K562 (cell line): ENCODE data around the gene KCNC3. TPM values are rescaled to one million over a fixed set of nuclear protein-coding genes. Genes with fewer than 3 reads are reported as not detected.

Source experiments
- ARHGAP35 ChIP-seq: fragments of 450-650 bp; IDR thresholded peaks from 2 replicates; pipeline ENCODE4 v1.6.1; 2018; ENCODE audit not compliant: partially characterized antibody
- CHD2 ChIP-seq: IDR thresholded peaks from 2 replicates; pipeline ENCODE4 v1.6.1; 2011; ENCODE audit warnings: low read depth, low read length
- E2F5 ChIP-seq: sonication (generic); formaldehyde crosslinking; IDR thresholded peaks from 2 replicates; pipeline ENCODE4 v1.8.0; 2022; ENCODE audit warnings: mild to moderate bottlenecking, missing genetic modification reagents
- ETV5 ChIP-seq: sonication (generic); formaldehyde crosslinking; IDR thresholded peaks from 2 replicates; pipeline ENCODE4 v1.4.0; 2020; ENCODE audit warnings: low read depth, mild to moderate bottlenecking, missing genetic modification reagents
- KDM5B ChIP-seq: fragments of 200-600 bp; sonication (generic); IDR thresholded peaks from 2 replicates; pipeline ENCODE4 v1.6.1; 2012; ENCODE audit warnings: low read depth, mild to moderate bottlenecking, moderate library complexity, low read length, control low read depth, inconsistent platforms; ENCODE audit not compliant: insufficient replicate concordance
- MCM2 ChIP-seq: fragments of 450-650 bp; IDR thresholded peaks from 2 replicates; pipeline ENCODE4 v1.6.1; 2017; ENCODE audit warnings: low read depth, mild to moderate bottlenecking
- MTA1 ChIP-seq: fragments of 450-650 bp; IDR thresholded peaks from 2 replicates; pipeline ENCODE4 v1.6.1; 2017; ENCODE audit warnings: borderline replicate concordance
- MYBL2 ChIP-seq, 2 experiments: fragments of 450-650 bp in 1 of 2; sonication (generic) in 1 of 2; formaldehyde crosslinking in 1 of 2; IDR thresholded peaks; 2 replicates each; pipeline versions ENCODE4 v1.6.1 to v1.8.1; 2017 to 2022; ENCODE audit warnings: borderline replicate concordance in 1 of 2, inconsistent platforms in 1 of 2, low read depth in 1 of 2, mild to moderate bottlenecking in 1 of 2, missing genetic modification reagents in 1 of 2, moderate library complexity in 1 of 2
- PHF8 ChIP-seq: fragments of 200-600 bp; sonication (generic); IDR thresholded peaks from 2 replicates; pipeline ENCODE4 v1.6.1; 2012; ENCODE audit warnings: mixed run types, mild to moderate bottlenecking, inconsistent platforms, low read length, moderate library complexity, borderline replicate concordance
- PKNOX1 ChIP-seq: fragments of 450-650 bp; IDR thresholded peaks from 2 replicates; pipeline ENCODE4 v1.6.1; 2016
- PURB ChIP-seq: sonication (generic); formaldehyde crosslinking; IDR thresholded peaks from 2 replicates; pipeline ENCODE4 v1.9.0; 2021; ENCODE audit warnings: low read depth, mild to moderate bottlenecking, missing genetic modification reagents
- SRF ChIP-seq, 2 experiments: fragments of 250-450, 450-650 bp in 1 of 2; sonication (Bioruptor Pico) in 1 of 2; sonication (generic) in 1 of 2; formaldehyde crosslinking; IDR thresholded peaks; 2 replicates each; pipeline versions ENCODE4 v1.5.0 to v1.5.1; 2020 to 2022; ENCODE audit warnings: mild to moderate bottlenecking in 1 of 2, missing genetic modification reagents in 1 of 2
- TAF9B ChIP-seq: fragments of 450-650 bp; IDR thresholded peaks from 2 replicates; pipeline ENCODE4 v1.6.1; 2018; ENCODE audit warnings: mild to moderate bottlenecking; ENCODE audit not compliant: partially characterized antibody
- TRIM24 ChIP-seq, 2 experiments: fragments of 450-650 bp; IDR thresholded peaks; 2 replicates each; pipeline ENCODE4 v1.6.1; 2016
- VEZF1 ChIP-seq: fragments of 200-800 bp; sonication (Bioruptor generic); IDR thresholded peaks from 2 replicates; pipeline ENCODE4 v1.6.1; 2017; ENCODE audit warnings: missing genetic modification characterization, missing compliant biosample characterization
- YY1 ChIP-seq, 3 experiments: IDR thresholded peaks; 2 replicates each; pipeline ENCODE4 v1.6.1; 2011; ENCODE audit warnings: low read length in 2 of 3, mild to moderate bottlenecking in 2 of 3, moderate library complexity in 2 of 3, borderline replicate concordance in 1 of 3, control low read depth in 1 of 3, low read depth in 1 of 3; ENCODE audit not compliant: insufficient read depth in 3 of 3, insufficient replicate concordance in 2 of 3, control insufficient read depth in 1 of 3, insufficient read length in 1 of 3; ENCODE audit errors: extremely low read depth in 1 of 3
- ZNF324 ChIP-seq: fragments of 250-450 bp; sonication (Bioruptor Pico); IDR thresholded peaks from 2 replicates; pipeline ENCODE4 v1.4.0; 2020; ENCODE audit warnings: mild to moderate bottlenecking
- ZNF444 ChIP-seq: fragments of 250-450 bp; sonication (Bioruptor Pico); IDR thresholded peaks from 2 replicates; pipeline ENCODE4 v1.4.0; 2020; ENCODE audit warnings: mild to moderate bottlenecking, moderate library complexity
- polyA plus RNA-seq, 8 experiments: library from polyadenylated mRNA; depleted of rRNA in 4 of 8; stranded (reverse) in 5 of 8; unstranded in 3 of 8; fragments of >200 nt; fragmentation: Nextera tagmentation in 2 of 8; fragmentation: Illumina TruSeq in 1 of 8; extraction: Ambion mirVana in 2 of 8; extraction: Trizol in 1 of 8; gene quantifications; 2 replicates each; pipeline versions ENCODE4 v1.2.1 to v1.2.3, GENCODE V29; 2011 to 2014; ENCODE audit warnings: inconsistent platforms in 1 of 8, missing spikeins in 1 of 8
- total RNA-seq, 7 experiments: library from RNA; depleted of rRNA in 6 of 7; stranded (reverse); fragments of >200 nt in 6 of 7; fragmentation: Illumina TruSeq in 2 of 7; extraction: Trizol in 2 of 7; gene quantifications; 2 replicates each; pipeline versions ENCODE4 v1.2.1 to v1.2.3, GENCODE V29; 2011 to 2021; ENCODE audit warnings: low replicate concordance in 1 of 7
- TF ChIP-seq, protein P1 (sequence below): fragments of 150-350 bp; conservative IDR thresholded peaks from 2 replicates; pipeline ENCODE4 v1.6.1; 2014; ENCODE audit warnings: low read length

Gene KCNC3
- total and polyA plus RNA-seq, 9 of the 15 experiments (the other 6 are each of a cell fraction or from before 2014, with no cell fraction given): 0.03 to 26.2 (median 2.0) TPM

GRCh38 chr19:50315773-50316448 lies 13.3 kb downstream of the KCNC3 start (continued):
- TF ChIP-seq VEZF1 (CRISPR knock-in tag): peak; percentile 96
- 0 out of 4 replicates have a peak, but pooled peaks of 1 of the 2 experiments have one; percentile 42 for TF ChIP-seq TRIM24 (IDR thresholded peaks at IDR 0.05)
- no peak for TF ChIP-seq MYBL2 (IDR thresholded peaks at IDR 0.05; ENCODE audit: low read depth)
- TF ChIP-seq MYBL2 (CRISPR knock-in tag; IDR thresholded peaks at IDR 0.05; ENCODE audit: borderline replicate concordance): no peak
- TF ChIP-seq PURB (CRISPR knock-in tag): no peak
- TF ChIP-seq ZNF324 (CRISPR knock-in tag): no peak
- peak; percentile 99 for TF ChIP-seq MCM2
- TF ChIP-seq, protein P1, sequence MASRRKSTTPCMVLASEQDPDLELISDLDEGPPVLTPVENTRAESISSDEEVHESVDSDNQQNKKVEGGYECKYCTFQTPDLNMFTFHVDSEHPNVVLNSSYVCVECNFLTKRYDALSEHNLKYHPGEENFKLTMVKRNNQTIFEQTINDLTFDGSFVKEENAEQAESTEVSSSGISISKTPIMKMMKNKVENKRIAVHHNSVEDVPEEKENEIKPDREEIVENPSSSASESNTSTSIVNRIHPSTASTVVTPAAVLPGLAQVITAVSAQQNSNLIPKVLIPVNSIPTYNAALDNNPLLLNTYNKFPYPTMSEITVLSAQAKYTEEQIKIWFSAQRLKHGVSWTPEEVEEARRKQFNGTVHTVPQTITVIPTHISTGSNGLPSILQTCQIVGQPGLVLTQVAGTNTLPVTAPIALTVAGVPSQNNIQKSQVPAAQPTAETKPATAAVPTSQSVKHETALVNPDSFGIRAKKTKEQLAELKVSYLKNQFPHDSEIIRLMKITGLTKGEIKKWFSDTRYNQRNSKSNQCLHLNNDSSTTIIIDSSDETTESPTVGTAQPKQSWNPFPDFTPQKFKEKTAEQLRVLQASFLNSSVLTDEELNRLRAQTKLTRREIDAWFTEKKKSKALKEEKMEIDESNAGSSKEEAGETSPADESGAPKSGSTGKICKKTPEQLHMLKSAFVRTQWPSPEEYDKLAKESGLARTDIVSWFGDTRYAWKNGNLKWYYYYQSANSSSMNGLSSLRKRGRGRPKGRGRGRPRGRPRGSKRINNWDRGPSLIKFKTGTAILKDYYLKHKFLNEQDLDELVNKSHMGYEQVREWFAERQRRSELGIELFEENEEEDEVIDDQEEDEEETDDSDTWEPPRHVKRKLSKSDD: no peak
- peak; percentile 64; the same call in 1 of the 2 replicates for TF ChIP-seq ETV5 (CRISPR knock-in tag)
- peak; percentile 48; the same call in 1 of the 2 replicates for TF ChIP-seq MTA1
- peak; percentile 35 for TF ChIP-seq ARHGAP35
- TF ChIP-seq SRF (CRISPR knock-in tag; IDR thresholded peaks at IDR 0.05): peak; percentile 75 to 89
- TF ChIP-seq CHD2: peak; percentile 90
- no peak for TF ChIP-seq TAF9B
- TF ChIP-seq E2F5: no peak
- TF ChIP-seq ZNF444 (CRISPR knock-in tag): 0 out of 2 replicates have a peak, but pooled peaks have one; percentile 31
- peak; percentile 24; the same call in 1 of the 2 replicates for TF ChIP-seq PHF8
- TF ChIP-seq YY1 (IDR thresholded peaks at IDR 0.05; ENCODE audit: borderline replicate concordance in 1 of 3, control insufficient read depth in 1 of 3, extremely low read depth in 1 of 3, insufficient read depth in 3 of 3, insufficient read length in 1 of 3, insufficient replicate concordance in 2 of 3, low read depth in 1 of 3, low read length in 2 of 3): peak in 2 of 3 experiments; percentile 23 to 60
- no peak for TF ChIP-seq KDM5B
- TF ChIP-seq PKNOX1: peak; percentile 86
